Suprapubic skin (tissue), 3 donors: Measurements from ENCODE around the gene OR1E2.

Experiments
- CTCF ChIP-seq, 2 donors: fragments of 200-600 bp in 1 of 2; fragments of 450-650 bp in 1 of 2; sonication (generic) in 1 of 2; IDR thresholded peaks; one replicate each; pipeline ENCODE4 v1.5.1; 2016 to 2019; ENCODE audit warnings: antibody characterized with exemption in 2 of 2, mild to moderate bottlenecking in 1 of 2, moderate library complexity in 1 of 2
- POLR2A ChIP-seq, 2 donors: fragments of 450-650 bp; IDR thresholded peaks; one replicate each; pipeline ENCODE4 v1.6.1; 2017; ENCODE audit warnings: antibody characterized with exemption in 2 of 2, mild to moderate bottlenecking in 2 of 2, moderate library complexity in 2 of 2

DNA sequence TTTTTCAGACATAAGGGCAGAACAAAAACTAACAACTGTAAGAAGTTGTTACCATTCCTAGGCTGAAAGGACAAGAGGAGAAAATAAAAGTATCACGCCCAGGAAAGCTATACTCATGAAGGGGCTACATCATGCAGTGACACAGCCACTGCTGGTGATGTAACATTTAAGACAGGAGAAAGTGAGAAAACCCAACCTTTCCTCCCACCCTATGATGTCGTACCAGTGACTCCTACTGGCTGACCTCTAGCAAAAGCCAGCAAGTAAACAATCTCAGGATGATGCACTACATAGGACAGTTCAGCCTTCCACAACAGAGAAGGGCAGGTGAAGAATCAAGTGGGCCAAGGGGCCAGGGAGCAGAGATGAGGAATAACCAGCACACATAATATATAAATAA is 14.0 kb upstream of the OR1E2 start:
- TF ChIP-seq CTCF (IDR thresholded peaks at IDR 0.05): no peak
- no peak for TF ChIP-seq POLR2A (IDR thresholded peaks at IDR 0.05)
